DMS79 treated with DMSO at 0.1 percent for 48 hours (cell line): ENCODE data around the gene HOXB7.

ENCODE experiments used
- DNase-seq: peaks from one replicate; lab custom pipeline; 2025; lab: John Stamatoyannopoulos, UW

The HOXB7 gene

GRCh38 chr17:48623583-48623982 is 12.8 kb upstream of the HOXB7 start:
- no peak for DNase-seq

GRCh38 chr17:48622857-48623256 is 12.0 kb upstream of the HOXB7 start:
- DNase-seq, result no peak

GRCh38 chr17:48621410-48622392 is 10.9 kb upstream of the HOXB7 start:
- DNase-seq, result no peak

- DNase-seq, result no peak
Observed at GRCh38 chr17:48620461-48621139, 9.8 kb upstream of the HOXB7 start.

- DNase-seq, result no peak
Observed at GRCh38 chr17:48619826-48620449, 9.1 kb upstream of the HOXB7 start.

GRCh38 chr17:48618256-48618896 is 7.6 kb upstream of the HOXB7 start:
- DNase-seq, result peak; percentile 77

- no peak for DNase-seq
Observed at GRCh38 chr17:48617471-48618255, 6.8 kb upstream of the HOXB7 start.

GRCh38 chr17:48616717-48617470 is 6.1 kb upstream of the HOXB7 start:
- no peak for DNase-seq

- DNase-seq, result no peak
Observed at GRCh38 chr17:48615963-48616716, 5.3 kb upstream of the HOXB7 start.

GRCh38 chr17:48615047-48615962 is 4.5 kb upstream of the HOXB7 start, which contains the start of gene HOXB8:
TSS of gene HOXB8 (minus strand) at chr17:48615292. CDS start at chr17:48614704, 588 bp downstream.
- DNase-seq, result no peak

- peak; percentile 23 for DNase-seq
Observed at GRCh38 chr17:48613862-48614694, 3.3 kb upstream of the HOXB7 start.

- peak; percentile 68 for DNase-seq
Observed at GRCh38 chr17:48612854-48613691, 2.3 kb upstream of the HOXB7 start.

GRCh38 chr17:48612456-48612853 is 1.6 kb upstream of the HOXB7 start:
- peak; percentile 55 for DNase-seq

- peak; percentile 74 for DNase-seq
Observed at GRCh38 chr17:48611681-48612455, 1.1 kb upstream of the HOXB7 start.

GRCh38 chr17:48611213-48611612 is 396 bp upstream of the HOXB7 start:
- peak; percentile 60 for DNase-seq

- peak; percentile 20 for DNase-seq
Observed at GRCh38 chr17:48609759-48610281, 997 bp downstream of the HOXB7 start.
